ENCODE data around the gene LPAR1.

The LPAR1 gene

DNA sequence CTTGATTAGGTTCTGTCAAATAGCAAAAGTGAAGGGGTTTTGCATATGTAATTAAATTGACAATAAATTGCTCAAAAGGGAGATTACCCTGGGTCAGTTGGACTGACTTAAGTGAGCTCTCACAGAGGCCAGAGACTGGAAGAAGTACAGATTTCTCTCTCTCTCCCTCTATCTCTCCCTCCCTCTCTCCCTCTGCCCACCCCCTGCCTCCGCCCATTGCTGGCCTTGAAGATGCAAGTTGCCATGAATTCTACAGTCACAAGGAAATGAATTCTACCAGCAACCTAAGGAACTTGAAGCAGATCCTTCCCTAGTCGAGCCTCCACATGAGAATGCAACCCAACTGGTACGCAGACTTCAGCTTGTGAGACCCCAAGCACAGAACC is 119.2 kb downstream of the LPAR1 start:
- DNase-seq (ENCODE audit: low spot score), result no peak

DNA sequence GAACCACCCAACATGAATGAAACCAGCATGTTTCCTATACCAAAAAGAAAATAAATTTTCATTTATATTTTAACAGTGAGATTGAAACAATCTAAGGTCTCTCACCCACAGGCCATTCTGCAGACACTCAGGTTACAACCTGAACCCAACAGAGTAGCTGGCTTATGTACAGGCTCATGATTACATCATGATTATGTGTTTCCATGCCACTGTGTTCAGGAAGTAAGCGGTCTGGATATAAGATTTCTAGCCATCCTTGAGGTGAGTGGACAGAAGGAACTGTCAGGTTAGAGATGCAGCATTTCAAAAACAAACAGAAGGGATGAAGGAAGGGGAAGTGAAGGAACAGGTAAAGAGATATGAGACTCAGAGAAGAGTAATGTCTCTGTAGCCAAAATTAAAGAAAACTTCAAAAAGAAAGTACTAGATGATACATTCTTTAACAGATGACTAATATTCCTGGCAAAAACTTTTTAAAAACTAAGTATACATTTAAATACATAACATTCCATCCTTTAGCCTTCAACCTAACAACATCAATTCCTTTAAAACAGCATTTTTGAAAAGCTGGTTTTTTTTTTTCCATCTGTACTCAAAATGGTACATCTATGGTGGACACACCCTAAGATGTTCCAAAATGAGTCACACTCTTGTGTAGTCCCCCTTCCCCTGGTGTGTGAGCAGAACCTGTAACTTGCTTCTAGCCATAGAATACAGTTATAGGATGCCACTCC is 119.8 kb downstream of the LPAR1 start:
- DNase-seq (ENCODE audit: low spot score), result no peak

DNA sequence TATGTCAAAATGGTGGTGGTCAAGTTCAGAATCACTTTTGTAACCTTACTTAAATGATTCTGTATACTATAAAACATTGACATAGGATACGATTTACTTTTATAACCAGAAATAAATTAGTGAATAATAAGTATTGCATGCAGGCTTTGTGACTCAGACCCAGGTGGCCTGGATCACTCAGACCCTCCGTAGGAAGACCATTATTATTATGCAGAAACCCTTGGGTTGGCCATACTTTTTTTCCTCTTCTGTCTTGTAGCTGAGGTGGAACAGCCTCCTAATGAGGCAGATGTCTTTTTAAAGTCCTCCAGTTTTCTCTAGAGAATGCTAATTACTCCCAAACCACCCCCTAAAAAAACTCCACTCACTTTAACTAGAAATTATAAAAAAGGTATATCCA is 121.9 kb downstream of the LPAR1 start:
- no peak for DNase-seq (ENCODE audit: low spot score)

DNA sequence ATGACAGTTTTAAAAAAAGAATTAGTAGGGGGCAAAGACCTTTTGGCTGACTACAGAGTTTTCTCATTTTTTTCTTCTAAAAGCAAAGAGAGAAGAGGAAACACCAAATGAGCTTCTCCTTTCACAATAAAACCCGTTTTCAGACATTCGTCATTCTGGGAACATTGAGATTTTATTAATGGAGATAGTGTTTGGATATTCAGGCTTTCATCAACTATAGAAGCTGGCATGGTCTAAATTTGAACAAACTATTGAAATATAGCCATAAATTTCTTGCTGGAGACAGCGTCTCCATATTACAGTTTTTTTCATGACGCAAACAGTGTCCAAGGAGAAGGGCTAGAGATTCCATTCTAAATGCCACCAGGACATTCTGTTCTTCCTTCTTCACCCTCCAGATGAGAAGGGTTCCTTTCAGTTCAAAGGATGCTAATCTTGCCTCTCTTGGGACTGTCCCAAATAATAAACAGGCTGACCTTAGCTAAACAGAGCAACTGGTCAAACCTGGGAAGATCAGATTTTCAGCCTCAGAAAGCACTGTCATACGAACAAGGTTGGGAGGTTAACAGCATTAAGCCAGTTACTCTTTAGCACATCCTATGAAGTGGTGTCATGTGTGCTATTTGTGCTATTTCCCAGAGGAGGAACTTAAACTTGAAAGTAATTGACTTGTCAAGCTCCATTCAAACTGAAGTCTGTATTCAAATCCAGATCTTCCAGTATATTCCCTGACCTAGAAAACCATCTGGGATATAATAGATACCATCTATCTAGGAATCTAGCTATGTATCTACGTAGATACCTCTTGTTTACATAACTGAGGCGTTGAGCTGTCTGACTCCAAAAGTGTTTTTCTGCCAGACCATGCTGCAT is 125.6 kb downstream of the LPAR1 start:
- no peak for DNase-seq (ENCODE audit: low spot score)

DNA sequence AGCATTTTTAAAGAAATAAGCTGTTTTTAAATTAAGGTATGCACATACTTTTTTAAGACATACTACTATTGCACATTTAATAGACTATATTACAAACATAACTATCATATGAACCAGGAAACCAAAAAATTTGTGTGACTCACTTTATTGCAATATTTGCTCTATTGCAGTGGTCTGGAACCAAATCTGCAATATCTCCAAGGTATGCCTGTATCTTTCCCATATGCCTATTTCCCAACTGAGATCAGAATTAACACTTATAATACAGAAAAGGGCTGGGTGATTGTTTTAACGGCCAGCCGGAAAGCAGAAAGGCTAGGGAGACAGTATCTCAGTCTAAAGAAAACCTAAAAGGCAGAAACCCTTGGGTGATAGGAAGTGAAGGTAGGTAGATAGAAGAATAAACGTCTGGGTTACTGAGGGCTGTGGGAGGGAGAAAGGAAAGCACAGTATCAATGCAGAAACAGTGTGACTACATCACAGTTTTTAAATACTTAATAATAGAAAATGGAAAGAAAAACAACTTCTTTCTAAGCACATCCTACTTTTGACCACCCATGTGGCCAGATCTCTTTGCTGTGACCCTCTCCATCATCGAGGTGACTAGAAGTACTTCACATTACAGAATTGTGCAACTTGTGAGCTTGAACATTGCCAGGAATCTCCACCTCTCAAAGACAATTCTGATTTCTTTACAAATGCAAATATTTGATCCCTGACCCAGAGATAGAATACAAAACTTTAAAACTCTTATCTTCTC is 126.4 kb downstream of the LPAR1 start:
- no peak for DNase-seq (ENCODE audit: low spot score)

DNA sequence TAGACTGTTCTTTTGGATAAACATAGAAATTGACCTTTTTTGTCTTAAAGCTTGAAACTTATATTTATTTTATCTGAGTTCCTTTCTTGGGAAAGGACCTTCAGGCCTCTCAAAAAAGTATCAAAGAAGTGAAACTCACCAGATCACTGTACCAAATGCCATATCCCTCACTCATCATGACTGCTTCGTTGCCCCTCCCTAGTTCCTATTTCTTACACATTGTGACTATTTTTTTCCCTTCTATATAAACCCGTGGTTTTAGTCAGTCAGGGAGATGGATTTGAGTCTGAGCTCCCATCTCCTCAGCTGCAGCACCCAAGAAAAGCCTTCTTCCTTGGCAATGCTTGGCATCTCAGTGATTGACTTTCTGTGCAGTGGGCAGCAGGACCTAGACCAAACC is 129.4 kb downstream of the LPAR1 start:
- no peak for DNase-seq (ENCODE audit: low spot score)

DNA sequence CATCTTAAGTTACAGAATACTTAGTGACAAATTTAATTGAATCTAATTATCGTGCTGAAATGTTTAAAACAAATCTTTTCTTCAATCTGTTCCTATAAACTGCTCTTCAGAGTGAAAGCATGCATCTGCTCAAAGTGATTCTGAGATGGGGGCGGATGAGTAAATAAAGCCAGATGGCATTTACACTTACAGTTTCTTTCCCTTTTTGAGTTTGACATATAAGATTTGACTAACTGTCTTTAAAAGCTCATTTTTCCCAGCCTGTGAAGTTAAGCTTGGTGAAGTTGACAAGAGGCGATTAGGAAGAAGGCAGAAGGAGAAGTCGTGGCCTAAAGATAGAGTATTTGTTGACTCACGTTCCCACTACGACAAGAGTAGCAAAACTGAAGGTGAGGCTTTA is 137.4 kb downstream of the LPAR1 start:
- no peak for DNase-seq (ENCODE audit: low spot score)

DNA sequence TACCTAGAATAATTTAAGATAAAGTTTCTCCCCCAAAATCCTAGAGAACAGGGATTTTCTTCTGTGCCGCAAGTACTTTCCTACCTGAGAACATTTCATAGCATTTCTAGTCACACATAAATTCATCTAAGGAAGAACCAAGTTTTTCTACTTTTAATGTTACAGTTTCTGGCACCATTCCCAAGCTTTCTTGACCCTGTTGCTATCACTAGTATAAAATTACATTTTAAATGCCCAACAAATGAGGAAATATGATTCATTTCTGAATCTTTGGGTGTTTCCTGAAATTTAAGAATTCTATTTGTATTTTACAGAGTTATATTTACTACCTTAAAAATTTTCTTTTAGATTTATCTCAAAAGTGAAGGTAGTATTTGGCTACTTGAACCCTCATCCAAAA is 137.8 kb downstream of the LPAR1 start:
- no peak for DNase-seq (ENCODE audit: low spot score)

DNA sequence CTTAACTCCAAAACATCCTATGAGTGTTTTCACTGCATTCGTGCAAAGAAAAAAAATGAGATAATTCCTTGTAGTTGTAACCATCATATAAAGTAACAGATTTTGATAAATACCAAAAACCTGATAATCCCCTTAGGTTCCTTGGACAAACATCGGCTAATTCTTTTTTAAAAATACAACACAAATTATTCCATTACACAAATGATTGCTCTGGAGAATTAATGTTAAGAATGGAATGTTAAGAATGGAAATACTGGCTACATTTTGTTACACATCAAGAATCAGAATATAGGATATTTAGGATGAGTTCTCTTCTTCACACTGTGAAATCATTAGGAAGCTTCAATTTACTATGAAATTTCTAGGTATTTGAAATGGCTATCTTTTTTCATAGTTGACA is 139.4 kb downstream of the LPAR1 start:
- DNase-seq (ENCODE audit: low spot score), result no peak

DNA sequence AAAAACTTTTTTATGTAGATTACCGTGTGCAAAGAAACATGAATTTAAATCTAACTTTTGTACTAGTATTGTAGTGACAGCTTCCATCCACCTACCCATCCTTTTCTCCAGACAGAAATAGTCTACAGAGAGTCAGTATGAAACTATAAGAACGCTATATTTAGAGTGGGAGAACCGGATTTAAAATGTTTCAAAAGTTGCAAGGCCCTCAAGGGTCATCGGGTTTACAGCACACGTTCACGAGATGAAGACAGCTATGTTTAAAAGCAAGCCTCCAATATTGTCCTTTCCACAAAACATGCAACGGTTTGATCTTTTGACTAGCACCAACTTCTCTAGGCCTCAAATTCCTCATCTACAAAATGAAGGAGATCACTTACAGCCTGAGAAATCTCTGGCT is 139.9 kb downstream of the LPAR1 start:
- DNase-seq (ENCODE audit: low spot score), result no peak

DNA sequence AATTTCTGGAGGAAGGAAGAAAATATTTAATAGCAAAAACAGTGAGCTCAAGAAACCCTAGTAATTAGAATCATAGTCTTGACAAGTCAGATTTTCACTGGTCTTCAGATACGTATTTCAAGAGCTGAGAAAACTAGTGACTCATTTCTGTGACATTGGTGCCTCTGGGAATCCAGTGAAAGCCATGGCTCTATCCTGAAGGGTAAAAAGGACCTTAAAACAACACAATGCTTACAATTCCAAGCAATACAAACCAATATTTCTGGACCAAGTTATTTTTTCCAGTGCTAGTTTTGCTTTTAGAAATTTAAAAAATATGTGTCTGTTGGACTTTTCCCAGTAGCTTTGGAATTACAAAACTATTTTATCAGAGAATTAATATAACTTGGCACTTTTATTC is 140.3 kb downstream of the LPAR1 start:
- DNase-seq (ENCODE audit: low spot score), result no peak

DNA sequence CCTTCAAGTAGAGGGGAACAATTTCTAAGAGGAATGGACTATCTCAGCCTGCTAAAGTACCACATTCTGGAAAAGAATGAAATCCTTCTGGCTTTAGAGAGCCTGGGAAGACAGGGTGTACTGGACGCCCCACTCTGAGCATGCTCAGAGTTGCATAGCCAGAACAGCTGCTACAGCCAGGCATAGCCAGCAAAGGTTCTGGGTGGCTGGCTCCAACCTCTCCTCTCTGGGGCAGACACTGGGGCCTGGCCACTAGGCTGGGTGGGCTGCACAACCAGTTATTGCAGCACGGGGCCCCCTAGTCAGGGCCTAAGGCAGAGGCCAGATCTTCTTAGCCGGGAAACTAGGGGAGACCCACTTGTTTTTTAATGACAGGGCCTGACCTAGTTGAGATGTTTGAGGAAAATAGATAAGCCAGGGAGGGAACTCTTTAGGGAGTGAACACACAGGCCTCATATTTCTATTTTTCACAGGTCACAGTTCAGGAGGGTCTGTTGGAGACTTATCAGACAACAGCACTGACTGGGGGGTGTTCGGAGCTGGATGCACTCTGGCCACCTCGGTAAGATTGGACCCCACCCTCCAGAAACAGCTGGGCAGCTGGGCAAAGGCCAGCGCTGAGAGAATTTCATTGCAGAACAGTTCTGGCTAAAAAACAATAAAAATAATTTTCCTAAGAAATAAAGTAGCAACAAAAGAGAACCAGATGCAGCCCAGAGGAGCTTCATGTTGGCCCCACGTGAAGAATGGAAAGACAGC is 142.9 kb downstream of the LPAR1 start:
- DNase-seq (ENCODE audit: low spot score), result no peak

DNA sequence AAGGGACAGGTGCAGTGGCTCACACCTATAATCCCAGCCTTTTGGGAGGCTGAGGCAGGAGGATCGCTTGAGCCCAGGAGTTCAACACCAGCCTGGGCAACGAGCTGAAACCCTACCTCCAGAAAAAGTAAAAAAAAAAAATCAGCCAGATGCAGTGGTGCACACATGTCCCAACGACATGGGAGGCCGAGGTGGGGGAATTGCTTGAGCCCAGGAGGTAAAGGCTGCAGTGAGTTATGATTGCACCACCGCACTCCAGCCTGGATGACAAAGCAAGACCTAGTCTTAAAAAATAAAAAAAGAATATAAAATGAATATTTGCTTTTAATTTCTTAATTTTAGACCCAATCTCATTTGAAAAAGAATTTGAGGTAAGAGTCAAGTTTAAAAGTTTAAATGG is 143.5 kb downstream of the LPAR1 start:
- DNase-seq (ENCODE audit: low spot score), result no peak

DNA sequence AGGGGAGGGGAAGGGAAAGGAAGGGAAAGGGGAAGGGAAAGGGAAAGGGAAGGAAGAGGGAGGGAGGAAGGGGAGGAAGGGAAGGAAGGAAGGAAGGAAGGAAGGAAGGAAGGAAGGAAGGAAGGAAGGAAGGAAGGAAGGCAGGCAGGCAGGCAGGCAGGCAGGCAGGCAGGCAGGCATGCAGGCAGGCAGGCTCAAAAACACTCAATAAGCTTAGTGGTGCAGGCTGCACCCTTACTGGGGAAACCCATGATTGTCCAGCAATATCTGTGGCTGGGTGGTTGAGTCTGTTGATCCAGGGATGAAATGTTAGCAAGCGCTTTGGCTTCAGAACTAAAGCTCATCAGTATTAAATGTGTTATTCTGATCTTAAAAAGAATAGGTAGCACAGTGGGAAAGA is 145.6 kb downstream of the LPAR1 start:
- DNase-seq (ENCODE audit: low spot score), result no peak

DNA sequence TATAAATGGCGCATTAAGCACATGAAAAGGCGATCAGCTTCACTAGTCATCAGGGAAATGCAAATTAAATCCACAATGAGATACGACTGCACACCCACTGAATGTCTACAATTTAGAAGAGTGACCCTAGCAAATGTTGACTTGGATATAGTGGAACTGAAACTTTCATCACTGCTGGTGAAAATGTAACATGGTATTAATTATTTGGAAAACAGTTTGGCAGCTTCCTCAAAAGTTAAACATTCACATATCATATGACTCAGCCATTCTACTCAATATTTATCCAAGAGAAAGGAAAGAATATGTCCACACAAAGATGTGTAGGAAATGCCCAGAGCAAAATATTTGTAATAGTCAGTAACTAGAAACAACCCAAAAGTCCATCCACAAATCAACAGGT is 146.5 kb downstream of the LPAR1 start:
- no peak for DNase-seq (ENCODE audit: low spot score)

DNA sequence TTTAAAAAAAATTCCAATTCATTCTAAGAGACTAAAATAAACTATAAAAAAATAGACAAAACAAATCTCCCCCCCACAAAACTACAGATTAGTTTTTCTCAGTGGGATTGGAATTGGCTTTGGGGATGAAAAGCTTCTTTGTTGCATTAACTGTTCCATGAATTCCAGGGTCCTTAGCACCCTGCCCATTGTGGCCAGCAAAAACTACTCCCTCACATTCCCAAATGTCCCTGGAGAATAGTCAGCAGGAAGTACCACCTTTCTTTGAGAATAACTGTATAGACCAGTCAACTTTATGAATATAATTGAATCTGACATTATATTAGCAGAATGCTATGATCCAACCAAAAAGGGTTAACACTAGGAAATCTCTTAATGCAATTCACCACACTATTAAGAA is 147.9 kb downstream of the LPAR1 start:
- DNase-seq (ENCODE audit: low spot score), result no peak

DNA sequence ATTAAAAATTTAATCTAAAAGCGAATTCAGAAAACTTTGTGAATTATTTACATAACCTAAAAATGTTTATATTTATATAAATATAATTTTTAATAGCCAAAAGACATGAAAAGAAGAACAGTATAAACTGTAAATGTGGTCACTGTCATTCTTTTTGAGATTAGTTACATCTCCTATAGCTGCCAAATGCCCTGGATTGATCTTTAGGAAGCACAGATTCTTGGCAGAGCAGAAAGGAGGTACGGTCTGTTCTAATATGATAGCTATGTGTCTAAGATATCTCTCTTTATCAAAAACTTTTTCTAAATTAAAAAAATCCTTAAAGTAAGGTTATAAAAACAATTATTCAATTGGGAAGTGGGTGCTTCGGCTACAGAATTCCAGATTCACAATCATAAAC is 151.0 kb downstream of the LPAR1 start:
- no peak for DNase-seq (ENCODE audit: low spot score)

DNA sequence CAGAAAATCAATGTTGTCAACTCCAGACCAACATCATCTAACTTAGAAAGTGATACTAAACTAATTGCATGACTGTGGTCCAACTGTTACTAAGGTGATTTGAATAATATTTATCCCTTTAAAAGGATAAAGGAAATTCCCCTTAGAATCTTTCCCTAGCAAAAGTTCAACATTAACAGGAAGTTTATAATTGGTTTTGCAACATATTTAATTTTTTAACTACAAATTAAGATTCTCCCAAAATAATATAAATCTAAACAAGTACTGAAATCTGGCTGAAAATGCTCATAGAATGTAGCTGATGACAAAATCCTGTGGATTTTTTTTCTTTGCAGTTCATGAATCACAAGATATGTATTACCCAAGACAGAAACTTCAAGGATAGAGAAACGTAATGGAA is 151.4 kb downstream of the LPAR1 start:
- DNase-seq (ENCODE audit: low spot score), result no peak

DNA sequence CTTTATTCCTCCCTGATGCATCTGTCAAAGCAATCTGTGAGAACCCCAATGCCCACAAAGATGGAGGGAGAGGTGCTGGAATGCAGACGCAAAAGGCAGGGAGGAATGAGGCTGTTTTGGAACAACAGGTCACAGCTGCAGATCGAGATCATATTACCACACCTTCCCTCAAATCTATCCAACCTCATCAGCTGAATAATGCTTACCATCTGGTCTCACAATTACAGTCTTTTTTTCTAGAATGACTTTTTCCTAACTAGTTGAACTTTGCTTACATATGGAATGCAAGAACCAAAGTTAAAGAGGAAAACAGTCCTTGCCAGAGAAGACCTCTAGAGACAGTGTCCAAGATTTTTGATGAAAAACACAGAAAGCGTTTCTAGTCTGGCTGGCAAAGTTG is 158.1 kb downstream of the LPAR1 start:
- DNase-seq (ENCODE audit: low spot score), result no peak

DNA sequence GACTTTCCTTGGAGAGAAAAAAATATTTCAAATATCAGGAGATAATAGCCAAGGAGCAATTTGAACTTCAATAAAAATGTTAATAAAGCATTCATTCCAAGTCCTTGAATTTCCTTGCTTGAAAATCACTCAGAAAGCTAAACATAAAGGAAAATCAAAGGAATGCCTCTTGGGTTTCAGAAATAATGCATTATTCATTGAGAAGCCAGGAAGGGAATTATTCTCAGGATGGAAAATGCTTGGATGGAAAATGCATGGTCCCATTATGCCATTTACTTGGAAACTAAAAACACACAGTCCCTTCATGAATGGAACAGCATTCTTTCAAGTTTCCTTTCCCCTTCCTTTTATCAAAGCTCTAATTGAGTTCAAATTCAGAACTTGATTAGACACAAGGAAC is 160.9 kb downstream of the LPAR1 start:
- no peak for DNase-seq (ENCODE audit: low spot score)

DNA sequence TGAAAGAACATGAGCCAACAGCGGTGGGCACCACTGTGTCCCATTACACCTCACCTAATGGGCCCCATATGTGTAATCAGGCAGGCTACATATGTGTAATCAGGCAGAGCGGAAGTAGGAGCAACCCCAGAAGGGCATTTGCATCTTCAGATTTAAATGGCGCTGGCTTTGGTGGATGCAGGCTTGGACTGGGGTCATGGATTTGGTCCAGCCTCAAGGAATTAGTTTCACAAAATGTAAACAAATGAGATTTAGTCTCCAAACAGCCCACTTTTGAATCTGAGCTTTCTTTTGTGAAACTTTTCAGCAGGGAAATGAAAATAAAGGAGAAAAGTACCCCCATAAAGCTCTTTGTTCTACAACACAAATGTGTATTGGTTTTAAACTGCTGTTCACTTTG is 161.3 kb downstream of the LPAR1 start:
- DNase-seq (ENCODE audit: low spot score), result no peak

DNA sequence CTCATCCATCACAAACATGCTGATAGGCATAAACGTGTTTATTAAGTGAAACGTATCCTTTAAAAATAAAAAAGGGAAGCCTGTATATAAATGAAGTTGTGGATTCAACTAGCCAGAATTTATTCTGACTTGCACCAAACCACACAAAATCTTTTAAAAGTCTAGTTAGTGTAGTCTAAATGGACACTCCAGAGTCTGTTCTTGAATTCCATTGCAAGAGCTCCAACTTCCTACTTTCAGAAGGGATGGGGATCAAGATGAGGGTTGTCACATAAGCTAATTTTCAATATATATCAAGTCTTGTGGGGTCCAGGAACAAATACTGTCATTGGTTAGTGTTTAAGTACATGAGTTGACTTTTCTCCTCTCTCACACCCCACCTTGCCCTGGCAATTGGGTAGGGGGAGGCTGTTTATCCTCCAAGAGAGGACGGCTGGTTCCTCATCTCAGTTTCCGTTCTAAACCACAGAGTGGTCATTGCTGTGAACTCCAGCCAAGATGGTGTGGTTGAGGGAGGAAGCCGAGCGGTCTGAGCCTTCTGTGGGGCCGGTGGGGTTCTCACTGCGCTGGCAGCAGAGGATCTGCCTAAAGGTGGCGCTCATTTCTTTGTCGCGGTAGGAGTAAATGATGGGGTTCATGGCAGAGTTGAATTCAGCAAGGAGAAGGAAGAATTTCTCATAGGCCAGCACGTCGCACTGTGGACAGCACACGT is 163.2 kb downstream of the LPAR1 start:
- no peak for DNase-seq (ENCODE audit: low spot score)

Data from RKO (cell line).